ENCODE results near the gene LBR.
"Not testable (repeated sequence)": the region's sequence is repeated elsewhere in the genome, so short reads cannot be mapped to it uniquely, and the experiment has no call there.

Gene LBR

DNA sequence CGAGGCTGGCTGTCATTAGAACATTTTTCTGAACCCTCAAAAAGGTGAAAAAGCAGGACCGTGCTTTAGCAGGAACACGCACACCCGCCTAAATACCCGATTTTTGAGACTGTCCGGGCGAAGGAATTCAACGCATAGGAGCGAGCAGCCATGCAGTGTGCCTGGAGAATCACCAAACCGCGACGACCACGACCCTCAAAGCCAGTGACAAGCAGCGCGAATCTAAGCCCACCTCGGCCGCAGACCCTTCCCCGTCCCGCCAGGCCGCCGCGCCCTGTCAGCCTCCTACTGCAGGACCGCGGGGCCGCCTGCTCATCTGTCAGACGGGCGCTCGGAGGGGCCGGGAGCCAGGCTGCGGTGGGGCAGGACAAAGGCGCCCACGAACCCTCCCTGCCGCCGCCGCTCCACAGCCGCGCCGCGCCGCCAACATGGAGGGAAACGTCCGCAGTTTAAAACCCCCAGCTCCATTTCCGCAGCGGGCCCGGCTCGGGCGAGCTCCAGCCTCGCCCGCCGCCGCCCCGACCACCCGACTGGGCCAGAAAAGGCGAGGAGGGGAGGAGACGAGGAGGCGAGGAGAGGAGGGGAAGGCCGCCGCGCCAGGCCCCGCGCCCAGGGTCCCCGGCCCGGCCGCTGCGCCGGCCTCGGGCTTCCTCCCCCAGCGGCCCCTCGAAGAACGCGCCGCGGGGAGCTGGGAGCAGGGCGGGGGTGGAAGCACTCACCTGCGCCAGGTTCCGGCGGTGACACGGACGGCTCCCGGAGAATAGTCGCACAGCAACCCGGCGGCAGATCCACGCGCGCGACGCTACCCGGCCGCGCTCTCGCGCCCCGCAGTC is at the start of gene LBR:
Gene LBR (minus strand): TSS at position 804 of the 833 bp plus-strand sequence. CDS start 3,963 bp downstream, outside the sequence.
- H3K36me3 Mint-ChIP-seq (ENCODE audit: low read depth): peaks cover 14% of the 10 kb centered on the region
- peak within 1 kb of the TSS; percentile 93 for H3K4me3 Mint-ChIP-seq
- H3K9me3 Mint-ChIP-seq: no peaks in the 10 kb centered on the region
- H3K27me3 Mint-ChIP-seq (ENCODE audit: low read depth): no peaks in the 10 kb centered on the region
- H3K4me1 Mint-ChIP-seq (ENCODE audit: low read depth): peaks cover 53% of the 10 kb centered on the region
- peak within 1 kb of the TSS; percentile 91 for H3K27ac Mint-ChIP-seq

DNA sequence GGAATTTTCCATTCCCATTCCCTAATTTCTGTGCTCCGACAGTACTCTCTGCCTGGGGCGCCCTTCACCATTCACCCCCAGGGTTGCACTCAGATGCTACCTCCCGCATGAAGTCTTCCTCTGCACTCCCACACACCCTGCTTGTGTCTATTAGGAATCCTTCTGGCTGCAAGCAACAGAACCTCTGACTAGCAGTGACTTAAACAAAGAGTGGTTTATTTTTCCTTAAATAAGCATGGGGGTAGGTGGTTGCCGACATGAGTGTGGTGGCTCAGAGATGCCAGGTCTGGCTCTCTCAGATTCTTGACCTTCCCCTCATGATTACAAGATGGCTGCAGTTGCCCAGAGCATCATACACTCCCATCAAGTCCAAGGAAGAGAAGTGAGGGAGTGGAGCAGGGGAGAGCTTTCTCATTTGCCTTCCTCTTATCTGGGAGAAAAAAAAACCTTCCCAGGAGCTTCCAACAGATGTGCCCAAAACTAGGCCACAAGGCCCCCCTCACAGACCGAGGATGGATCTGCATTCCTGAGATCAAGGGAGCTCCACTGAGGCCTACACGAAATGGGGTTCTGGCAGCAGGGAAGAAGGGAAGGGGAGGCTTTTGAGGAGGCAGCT is 49.6 kb upstream of the LBR start:
- H3K9me3 Mint-ChIP-seq: peaks cover 6% of the 10 kb centered on the region
- H3K36me3 Mint-ChIP-seq (ENCODE audit: low read depth): peaks cover 5% of the 10 kb centered on the region
- peaks cover 36% of the 10 kb centered on the region for H3K4me1 Mint-ChIP-seq (ENCODE audit: low read depth)
- H3K27me3 Mint-ChIP-seq (ENCODE audit: low read depth): no peaks in the 10 kb centered on the region
- H3K27ac Mint-ChIP-seq: peak overlapping the region; percentile 46
- H3K4me3 Mint-ChIP-seq: no peak overlapping the region

DNA sequence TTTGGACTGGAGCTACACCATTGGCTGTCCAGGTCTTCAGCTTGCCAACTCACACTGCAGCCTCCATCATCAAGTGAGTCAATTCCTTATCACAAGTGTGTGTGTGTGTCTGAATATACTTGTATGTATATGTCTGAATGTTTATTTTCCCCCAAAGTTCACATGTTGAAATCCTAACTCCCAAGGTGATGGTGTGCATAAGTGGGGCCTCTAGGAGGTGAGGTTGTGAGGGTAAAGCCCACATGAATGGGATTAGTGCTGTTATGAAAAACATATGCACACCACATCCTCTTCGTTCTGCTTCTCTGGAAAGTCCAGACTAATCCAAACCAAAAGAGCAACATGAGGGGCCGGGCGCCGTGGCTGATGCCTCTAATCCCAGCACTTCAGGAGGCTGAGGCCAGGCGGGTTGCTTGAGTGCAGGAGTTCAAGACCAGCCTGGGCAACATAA is 48.7 kb upstream of the LBR start:
- H3K27me3 Mint-ChIP-seq (ENCODE audit: low read depth): no peaks in the 10 kb centered on the region
- peaks cover 5% of the 10 kb centered on the region for H3K36me3 Mint-ChIP-seq (ENCODE audit: low read depth)
- H3K27ac Mint-ChIP-seq: peak overlapping the region; percentile 46
- peaks cover 36% of the 10 kb centered on the region for H3K4me1 Mint-ChIP-seq (ENCODE audit: low read depth)
- H3K4me3 Mint-ChIP-seq: peak overlapping the region; percentile 0
- H3K9me3 Mint-ChIP-seq: peaks cover 6% of the 10 kb centered on the region

- Mint-ChIP-seq H3K27me3 (ENCODE audit: low read depth) (no peaks in the 10 kb centered on the region), H3K9me3 (peaks cover 6% of the 10 kb centered on the region), H3K36me3 (ENCODE audit: low read depth) (peaks cover 5% of the 10 kb centered on the region), H3K4me1 (ENCODE audit: low read depth) (peaks cover 37% of the 10 kb centered on the region), H3K27ac (peak overlapping the region; percentile 4), H3K4me3 (no peak overlapping the region)
Observed at GRCh38 chr1:225476100-225476511, 48.3 kb upstream of the LBR start.

DNA sequence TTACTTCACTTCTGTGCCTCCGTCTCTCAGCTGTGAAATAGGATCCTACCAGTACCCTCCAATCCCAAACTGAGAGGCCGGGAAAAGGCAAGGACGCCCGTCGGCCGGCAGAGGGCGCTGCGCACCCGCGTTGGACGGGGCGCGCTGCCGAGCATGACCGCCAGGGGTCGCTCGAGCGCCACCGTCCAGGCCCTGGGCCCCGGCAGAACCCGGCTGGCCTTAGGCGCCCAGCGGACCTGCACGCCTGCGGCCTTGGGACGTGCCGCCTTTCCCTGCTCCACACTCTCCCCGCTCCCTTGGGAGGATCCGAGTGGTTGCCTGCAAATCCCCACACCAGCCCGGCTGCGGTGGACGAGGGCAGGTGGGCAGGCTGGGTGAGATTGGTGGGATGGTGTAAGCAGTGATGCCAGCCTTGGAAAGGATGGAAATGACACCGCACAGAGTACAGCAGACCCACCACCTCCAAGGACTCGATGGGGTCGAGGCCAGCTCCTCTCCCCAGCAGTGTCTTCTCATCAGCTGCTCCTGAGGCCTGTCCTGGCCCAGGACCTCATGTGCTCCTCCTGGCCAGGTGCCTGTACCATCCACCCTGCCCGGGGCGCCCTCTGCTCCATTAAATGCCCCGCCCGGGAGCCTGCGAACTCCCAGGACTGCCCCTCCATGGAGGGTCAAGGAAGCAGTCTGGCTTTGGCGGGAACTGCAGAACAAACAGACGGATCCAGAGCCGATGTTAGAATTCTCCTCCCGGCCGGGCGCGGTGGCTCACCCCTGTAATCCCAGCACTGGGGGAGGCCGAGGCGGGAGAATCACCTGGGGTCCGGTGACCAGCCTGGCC is 47.4 kb upstream of the LBR start:
- Mint-ChIP-seq H3K4me1 (ENCODE audit: low read depth) (peaks cover 45% of the 10 kb centered on the region), H3K9me3 (peaks cover 6% of the 10 kb centered on the region), H3K27me3 (ENCODE audit: low read depth) (no peaks in the 10 kb centered on the region), H3K27ac (no peak overlapping the region), H3K4me3 (no peak overlapping the region), H3K36me3 (ENCODE audit: low read depth) (peaks cover 5% of the 10 kb centered on the region)

DNA sequence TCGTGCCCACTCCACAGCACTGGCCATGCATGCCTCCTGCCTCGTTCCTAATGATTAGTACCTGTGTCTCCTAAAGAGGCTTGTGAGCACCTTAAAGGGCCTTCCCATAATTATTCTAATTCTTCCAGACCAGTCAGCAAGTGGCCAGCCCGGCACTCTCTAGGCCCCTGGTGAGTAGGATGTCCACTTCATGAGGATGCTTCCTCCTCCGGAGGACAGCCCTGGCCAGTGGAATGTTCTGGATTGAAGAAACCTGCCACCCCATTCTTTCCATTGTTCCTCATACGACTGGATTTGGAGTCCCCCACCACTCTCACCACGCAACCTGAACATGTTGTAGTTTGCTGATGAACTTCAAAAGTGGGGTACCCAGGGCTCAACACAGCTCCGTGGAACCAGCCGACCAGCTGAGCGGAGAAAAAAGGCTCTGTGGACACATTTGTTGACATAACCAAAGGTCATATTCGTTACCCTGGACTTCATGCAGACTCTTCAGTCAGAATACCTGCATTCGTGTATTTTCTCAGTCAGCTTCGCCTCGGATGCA is 46.7 kb upstream of the LBR start:
- H3K36me3 Mint-ChIP-seq (ENCODE audit: low read depth): peaks cover 5% of the 10 kb centered on the region
- H3K27me3 Mint-ChIP-seq (ENCODE audit: low read depth): no peaks in the 10 kb centered on the region
- peaks cover 46% of the 10 kb centered on the region for H3K4me1 Mint-ChIP-seq (ENCODE audit: low read depth)
- H3K4me3 Mint-ChIP-seq: no peak overlapping the region
- peaks cover 6% of the 10 kb centered on the region for H3K9me3 Mint-ChIP-seq
- peak overlapping the region; percentile 15 for H3K27ac Mint-ChIP-seq

DNA sequence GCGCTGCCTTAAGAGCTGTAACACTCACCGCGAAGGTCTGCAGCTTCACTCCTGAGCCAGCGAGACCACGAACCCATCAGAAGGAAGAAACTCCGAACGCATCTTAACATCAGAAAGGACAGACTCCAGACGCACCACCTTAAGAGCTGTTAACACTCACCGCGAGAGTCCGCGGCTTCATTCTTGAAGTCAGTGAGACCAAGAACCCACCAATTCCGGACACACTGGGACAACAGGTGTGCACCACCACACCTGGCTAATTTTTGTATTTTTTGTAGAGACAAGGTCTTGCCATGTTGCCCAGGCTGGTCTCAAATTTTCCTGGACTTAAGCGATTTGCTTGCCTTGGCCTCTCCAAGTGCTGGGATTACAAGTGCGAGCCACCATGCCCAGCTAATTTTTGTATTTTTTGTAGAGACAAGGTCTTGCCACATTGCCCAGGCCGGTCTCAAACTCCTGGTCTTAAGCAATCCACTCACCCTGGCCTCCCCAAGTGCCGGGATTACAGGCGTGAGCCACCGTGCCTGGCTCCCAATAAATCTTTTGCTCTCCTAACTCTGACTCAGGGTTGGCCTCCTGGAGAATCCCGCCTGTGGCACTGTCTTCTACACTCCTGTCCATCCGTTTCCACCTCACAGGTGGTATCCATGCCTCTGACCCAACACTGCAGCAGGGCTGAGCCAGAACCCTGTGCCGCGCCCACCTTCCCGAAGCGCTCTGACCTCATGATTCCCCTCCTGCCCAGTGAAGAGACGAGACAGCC is 46.0 kb upstream of the LBR start:
- Mint-ChIP-seq H3K27ac (peak overlapping the region; percentile 15), H3K4me1 (ENCODE audit: low read depth) (peaks cover 51% of the 10 kb centered on the region), H3K4me3 (peak overlapping the region; percentile 3)
- not testable (repeated sequence) for H3K36me3 Mint-ChIP-seq (ENCODE audit: low read depth); H3K27me3 Mint-ChIP-seq (ENCODE audit: low read depth); H3K9me3 Mint-ChIP-seq

GRCh38 chr1:225473266-225473665 is 45.4 kb upstream of the LBR start:
- not testable (repeated sequence) for H3K36me3 Mint-ChIP-seq (ENCODE audit: low read depth); H3K27me3 Mint-ChIP-seq (ENCODE audit: low read depth); H3K9me3 Mint-ChIP-seq
- Mint-ChIP-seq H3K27ac (peak overlapping the region; percentile 12), H3K4me3 (peak overlapping the region; percentile 3), H3K4me1 (ENCODE audit: low read depth) (peaks cover 56% of the 10 kb centered on the region)

GRCh38 chr1:225471453-225472301 is 43.8 kb upstream of the LBR start:
- H3K27me3 Mint-ChIP-seq (ENCODE audit: low read depth): no peaks in the 10 kb centered on the region
- H3K4me1 Mint-ChIP-seq (ENCODE audit: low read depth): peaks cover 48% of the 10 kb centered on the region
- H3K9me3 Mint-ChIP-seq: peaks cover 6% of the 10 kb centered on the region
- no peak overlapping the region for H3K27ac Mint-ChIP-seq
- H3K36me3 Mint-ChIP-seq (ENCODE audit: low read depth): no peaks in the 10 kb centered on the region
- no peak overlapping the region for H3K4me3 Mint-ChIP-seq

GRCh38 chr1:225471109-225471452 is 43.2 kb upstream of the LBR start:
- Mint-ChIP-seq H3K27ac (peak overlapping the region; percentile 36), H3K4me3 (no peak overlapping the region), H3K27me3 (ENCODE audit: low read depth) (no peaks in the 10 kb centered on the region), H3K4me1 (ENCODE audit: low read depth) (peaks cover 47% of the 10 kb centered on the region), H3K9me3 (peaks cover 6% of the 10 kb centered on the region), H3K36me3 (ENCODE audit: low read depth) (no peaks in the 10 kb centered on the region)

DNA sequence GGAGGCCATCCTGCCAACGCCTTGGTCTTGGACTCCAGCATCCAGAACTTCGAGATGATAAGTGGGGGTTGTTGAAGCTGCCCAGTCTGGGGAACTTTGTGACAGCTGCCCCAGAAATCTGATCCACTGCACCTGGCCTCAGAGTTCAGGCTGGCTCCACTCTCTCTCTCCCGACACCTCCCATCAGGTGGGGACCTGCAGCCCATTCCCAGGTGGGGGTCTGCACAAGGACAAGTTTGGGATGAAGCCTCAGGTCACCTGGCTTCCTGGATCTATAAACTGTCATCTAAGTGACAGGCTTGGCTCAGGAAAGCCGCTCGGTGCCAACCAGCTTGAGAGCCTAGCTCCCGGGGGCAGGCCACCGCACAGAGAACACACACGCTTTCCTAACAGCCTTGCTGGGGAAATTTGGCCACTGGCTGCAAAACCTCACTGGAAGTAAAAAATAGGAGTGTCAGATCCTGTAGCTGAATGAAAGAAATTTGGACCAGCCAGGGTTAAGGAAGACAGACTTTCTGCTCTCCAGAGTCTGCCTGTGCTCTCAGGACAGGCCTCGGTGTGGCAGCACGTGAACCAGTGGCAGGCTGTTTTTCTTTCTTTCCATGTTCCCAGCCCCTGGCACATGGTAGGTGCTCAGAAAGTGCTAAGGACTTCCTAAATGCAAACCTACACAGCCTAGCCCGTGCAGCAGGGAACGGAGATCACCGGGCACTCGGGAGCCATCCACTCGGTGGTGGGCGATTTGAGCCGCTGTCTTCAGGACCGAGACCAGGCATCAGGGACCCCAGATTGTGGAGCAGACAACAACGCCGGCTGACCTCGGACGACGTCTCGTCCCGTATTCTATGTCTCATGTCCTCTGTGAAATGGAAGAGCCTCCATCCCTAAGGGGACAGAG is 42.6 kb upstream of the LBR start:
- peaks cover 48% of the 10 kb centered on the region for H3K4me1 Mint-ChIP-seq (ENCODE audit: low read depth)
- H3K27me3 Mint-ChIP-seq (ENCODE audit: low read depth): no peaks in the 10 kb centered on the region
- peak overlapping the region; percentile 36 for H3K27ac Mint-ChIP-seq
- peaks cover 6% of the 10 kb centered on the region for H3K9me3 Mint-ChIP-seq
- H3K4me3 Mint-ChIP-seq: no peak overlapping the region
- no peaks in the 10 kb centered on the region for H3K36me3 Mint-ChIP-seq (ENCODE audit: low read depth)

DNA sequence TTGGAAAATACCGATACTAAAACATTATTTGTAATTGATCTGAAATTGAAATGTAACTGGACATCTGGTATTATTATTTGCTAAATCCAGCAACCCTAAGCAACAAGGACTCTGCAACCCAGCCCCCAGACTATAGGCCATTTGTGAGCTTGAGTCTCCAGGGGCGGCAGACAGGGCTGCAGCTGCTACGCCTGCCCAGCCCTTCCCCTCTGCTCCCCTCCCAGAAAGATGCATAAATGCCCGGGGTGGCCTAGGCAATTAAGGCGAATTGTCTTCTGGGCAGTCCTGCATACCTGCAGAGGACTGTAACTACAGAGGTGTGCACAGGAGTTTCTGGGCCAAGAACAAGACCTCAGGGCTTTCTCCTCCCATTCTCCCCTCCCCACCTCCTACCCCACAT is 41.2 kb upstream of the LBR start:
- no peaks in the 10 kb centered on the region for H3K36me3 Mint-ChIP-seq (ENCODE audit: low read depth)
- peaks cover 6% of the 10 kb centered on the region for H3K9me3 Mint-ChIP-seq
- H3K4me1 Mint-ChIP-seq (ENCODE audit: low read depth): peaks cover 47% of the 10 kb centered on the region
- H3K27me3 Mint-ChIP-seq (ENCODE audit: low read depth): no peaks in the 10 kb centered on the region
- H3K27ac Mint-ChIP-seq: peak overlapping the region; percentile 98
- peak overlapping the region; percentile 90 for H3K4me3 Mint-ChIP-seq

Data from T-helper 1 cell treated with Interleukin-12 subunit alpha and Interleukin-12 subunit beta and Interleukin-4 antibody, amounts not matched to agents 30 μg/mL and 1 μg/mL, for 36 hours (primary cell).